Parathyroid adenoma (tissue), 2 donors: ENCODE data around the gene FRMPD2.

ENCODE experiments used
- H2AFZ ChIP-seq: fragments of 300-600 bp; sonication (generic); one replicate; pipeline ENCODE4 v1.7.0; 2017; ENCODE audit warnings: antibody characterized with exemption, mild to moderate bottlenecking
- H3K27ac ChIP-seq: fragments of 300-600 bp; sonication (generic); one replicate; pipeline ENCODE4 v1.7.0; 2017
- H3K27me3 ChIP-seq: fragments of 300-600 bp; sonication (generic); one replicate; pipeline ENCODE4 v1.7.0; 2017; ENCODE audit warnings: low read length; ENCODE audit not compliant: control insufficient read depth, insufficient read depth
- H3K36me3 ChIP-seq: fragments of 300-600 bp; sonication (generic); one replicate; pipeline ENCODE4 v1.7.0; 2017; ENCODE audit warnings: low read length; ENCODE audit not compliant: control insufficient read depth, insufficient read depth
- H3K4me1 ChIP-seq: fragments of 300-600 bp; sonication (generic); one replicate; pipeline ENCODE4 v1.7.0; 2017; ENCODE audit warnings: control low read depth
- H3K4me2 ChIP-seq: fragments of 300-600 bp; sonication (generic); one replicate; pipeline ENCODE4 v1.7.0; 2017; ENCODE audit warnings: low read length
- H3K4me3 ChIP-seq: fragments of 300-600 bp; sonication (generic); one replicate; pipeline ENCODE4 v1.7.0; 2017; ENCODE audit warnings: low read depth, low read length
- H3K79me2 ChIP-seq: fragments of 300-600 bp; sonication (generic); one replicate; pipeline ENCODE4 v1.7.0; 2017; ENCODE audit warnings: control low read depth
- H3K9ac ChIP-seq: fragments of 300-600 bp; sonication (generic); one replicate; pipeline ENCODE4 v1.7.0; 2017; ENCODE audit warnings: mild to moderate bottlenecking
- H3K9me3 ChIP-seq: fragments of 300-600 bp; sonication (generic); one replicate; pipeline ENCODE4 v1.7.0; 2017; ENCODE audit warnings: low read length; ENCODE audit not compliant: control insufficient read depth
- CTCF ChIP-seq: fragments of 300-600 bp; sonication (generic); IDR thresholded peaks from one replicate; pipeline ENCODE4 v1.7.0; 2017; ENCODE audit warnings: antibody characterized with exemption, mild to moderate bottlenecking
- donor health status: primary hyperparathyroidism.

FRMPD2 gene

GRCh38 chr10:48240196-48240595 lies 34.3 kb downstream of the FRMPD2 start:
- Histone ChIP-seq H3K4me1 (no peaks in the 10 kb centered on the region), H3K27ac (no peak overlapping the region), H3K4me2 (no peak overlapping the region), H3K4me3 (no peak overlapping the region), H3K9ac (no peak overlapping the region), H3K79me2 (no peaks in the 10 kb centered on the region), H3K36me3 (no peaks in the 10 kb centered on the region), H3K9me3 (no peaks in the 10 kb centered on the region), H2AFZ (no peak overlapping the region), H3K27me3 (no peaks in the 10 kb centered on the region)
- TF ChIP-seq CTCF = no peak

GRCh38 chr10:48239618-48240017 lies 34.9 kb downstream of the FRMPD2 start:
- H3K9me3 ChIP-seq = no peaks in the 10 kb centered on the region
- H2AFZ ChIP-seq = no peak overlapping the region
- no peak overlapping the region for H3K9ac ChIP-seq
- no peaks in the 10 kb centered on the region for H3K79me2 ChIP-seq
- no peaks in the 10 kb centered on the region for H3K27me3 ChIP-seq
- no peak overlapping the region for H3K4me3 ChIP-seq
- no peaks in the 10 kb centered on the region for H3K36me3 ChIP-seq
- H3K4me2 ChIP-seq = no peak overlapping the region
- H3K27ac ChIP-seq = no peak overlapping the region
- TF ChIP-seq CTCF = no peak
- H3K4me1 ChIP-seq = no peaks in the 10 kb centered on the region

GRCh38 chr10:48238826-48239520 lies 35.5 kb downstream of the FRMPD2 start:
- Histone ChIP-seq H3K27ac (no peak overlapping the region), H3K9me3 (no peaks in the 10 kb centered on the region), H3K9ac (no peak overlapping the region), H3K4me1 (no peaks in the 10 kb centered on the region), H2AFZ (no peak overlapping the region), H3K27me3 (no peaks in the 10 kb centered on the region), H3K4me2 (no peak overlapping the region), H3K79me2 (no peaks in the 10 kb centered on the region), H3K4me3 (no peak overlapping the region), H3K36me3 (no peaks in the 10 kb centered on the region)
- TF ChIP-seq CTCF = no peak

GRCh38 chr10:48237259-48238250 lies 36.9 kb downstream of the FRMPD2 start:
- H3K27me3 ChIP-seq = no peaks in the 10 kb centered on the region
- no peaks in the 10 kb centered on the region for H3K4me1 ChIP-seq
- no peak for TF ChIP-seq CTCF
- H3K36me3 ChIP-seq = no peaks in the 10 kb centered on the region
- H3K4me2 ChIP-seq = no peak overlapping the region
- H3K79me2 ChIP-seq = no peaks in the 10 kb centered on the region
- H3K27ac ChIP-seq = no peak overlapping the region
- no peak overlapping the region for H3K4me3 ChIP-seq
- no peaks in the 10 kb centered on the region for H3K9me3 ChIP-seq
- H3K9ac ChIP-seq = no peak overlapping the region
- no peak overlapping the region for H2AFZ ChIP-seq
